Measurements from ENCODE around the gene SETBP1.

Gene SETBP1

GRCh38 chr18:44815108-44815507 lies 134.4 kb downstream of the SETBP1 start:
- Histone ChIP-seq H4K91ac (ENCODE audit: low read depth, low read length, poor library complexity) (no peak overlapping the region), H3K18ac (ENCODE audit: low read length) (no peak overlapping the region), H2BK15ac (ENCODE audit: low read length) (no peak overlapping the region), H2BK5ac (ENCODE audit: low read length) (no peak overlapping the region), H3K27me3 (ENCODE audit: control insufficient read depth in 3 of 3, insufficient read depth in 3 of 3, low read depth in 1 of 3, low read length in 3 of 3) (no peaks in the 10 kb centered on the region), H4K8ac (ENCODE audit: low read depth, low read length) (no peak overlapping the region), H2AFZ (ENCODE audit: low read length) (no peak overlapping the region), H3K36me3 (replicated peaks in 1 of 2; ENCODE audit: control insufficient read depth in 2 of 2, insufficient read depth in 2 of 2, low read length in 2 of 2) (no peaks in the 10 kb centered on the region), H3K23ac (ENCODE audit: low read depth, low read length, poor library complexity) (no peak overlapping the region), H3K4ac (ENCODE audit: low read length) (no peak overlapping the region), H3K4me3 (ENCODE audit: low read length in 2 of 2) (no peak overlapping the region), H3K9me3 (replicated peaks in 1 of 2; ENCODE audit: control insufficient read depth in 2 of 2, insufficient read depth in 1 of 2, low read depth in 1 of 2, low read length in 2 of 2) (no peaks in the 10 kb centered on the region), H3K9ac (ENCODE audit: low read depth, low read length, poor library complexity) (no peak overlapping the region), H3K27ac (replicated peaks; ENCODE audit: low read length) (no peak overlapping the region), H3K79me1 (ENCODE audit: low read depth, low read length) (no peaks in the 10 kb centered on the region), H2AK5ac (ENCODE audit: low read depth, low read length) (no peak overlapping the region), H3K4me1 (ENCODE audit: control insufficient read depth in 2 of 2, insufficient read depth in 1 of 2, low read depth in 1 of 2, low read length in 2 of 2) (peaks cover 19 to 21% of the 10 kb centered on the region in 2 donors), H2BK12ac (ENCODE audit: low read length) (no peak overlapping the region), H3K14ac (ENCODE audit: low read length) (no peak overlapping the region), H2BK120ac (ENCODE audit: low read depth, low read length) (no peak overlapping the region), H3K4me2 (ENCODE audit: insufficient read depth, low read length, poor library complexity, severe bottlenecking) (no peak overlapping the region)
- whole genome bisulfite sequencing, 2 donors (ENCODE audit: extremely low coverage in 2 of 2, insufficient read length in 2 of 2, insufficient replicate concordance in 1 of 2): no CpG with 5 or more reads among the region's 6 CpGs
- no peak for DNase-seq (ENCODE audit: low spot score)

GRCh38 chr18:44816050-44816449 lies 135.4 kb downstream of the SETBP1 start:
- Histone ChIP-seq H3K9ac (ENCODE audit: low read depth, low read length, poor library complexity) (no peak overlapping the region), H3K14ac (ENCODE audit: low read length) (no peak overlapping the region), H2BK15ac (ENCODE audit: low read length) (no peak overlapping the region), H2BK12ac (ENCODE audit: low read length) (no peak overlapping the region), H3K4me3 (ENCODE audit: low read length in 2 of 2) (no peak overlapping the region), H2BK120ac (ENCODE audit: low read depth, low read length) (no peak overlapping the region), H2AFZ (ENCODE audit: low read length) (no peak overlapping the region), H3K4me1 (ENCODE audit: control insufficient read depth in 2 of 2, insufficient read depth in 1 of 2, low read depth in 1 of 2, low read length in 2 of 2) (peaks cover 19 to 21% of the 10 kb centered on the region in 2 donors), H3K4ac (ENCODE audit: low read length) (no peak overlapping the region), H3K79me1 (ENCODE audit: low read depth, low read length) (no peaks in the 10 kb centered on the region), H3K18ac (ENCODE audit: low read length) (no peak overlapping the region), H3K27ac (replicated peaks; ENCODE audit: low read length) (peak overlapping the region; percentile 77), H4K8ac (ENCODE audit: low read depth, low read length) (no peak overlapping the region), H2AK5ac (ENCODE audit: low read depth, low read length) (no peak overlapping the region), H4K91ac (ENCODE audit: low read depth, low read length, poor library complexity) (no peak overlapping the region), H3K4me2 (ENCODE audit: insufficient read depth, low read length, poor library complexity, severe bottlenecking) (peak overlapping the region; percentile 26), H3K27me3 (ENCODE audit: control insufficient read depth in 3 of 3, insufficient read depth in 3 of 3, low read depth in 1 of 3, low read length in 3 of 3) (no peaks in the 10 kb centered on the region), H3K23ac (ENCODE audit: low read depth, low read length, poor library complexity) (no peak overlapping the region), H3K36me3 (replicated peaks in 1 of 2; ENCODE audit: control insufficient read depth in 2 of 2, insufficient read depth in 2 of 2, low read length in 2 of 2) (no peaks in the 10 kb centered on the region), H3K9me3 (replicated peaks in 1 of 2; ENCODE audit: control insufficient read depth in 2 of 2, insufficient read depth in 1 of 2, low read depth in 1 of 2, low read length in 2 of 2) (no peaks in the 10 kb centered on the region), H2BK5ac (ENCODE audit: low read length) (no peak overlapping the region)
- peak; percentile 56 for DNase-seq (ENCODE audit: low spot score)
- WGBS, 2 donors (ENCODE audit: extremely low coverage in 2 of 2, insufficient read length in 2 of 2, insufficient replicate concordance in 1 of 2): no CpG with 5 or more reads among the region's 3 CpGs

- no peak for DNase-seq (ENCODE audit: low spot score)
- H2BK12ac ChIP-seq (ENCODE audit: low read length): no peak overlapping the region
- H3K18ac ChIP-seq (ENCODE audit: low read length): no peak overlapping the region
- WGBS, 2 donors (ENCODE audit: extremely low coverage in 2 of 2, insufficient read length in 2 of 2, insufficient replicate concordance in 1 of 2): no CpG with 5 or more reads among the region's 6 CpGs
- H3K23ac ChIP-seq (ENCODE audit: low read depth, low read length, poor library complexity): no peak overlapping the region
- H2BK5ac ChIP-seq (ENCODE audit: low read length): no peak overlapping the region
- H3K27ac ChIP-seq (replicated peaks; ENCODE audit: low read length): peak overlapping the region; percentile 77
- H3K27me3 ChIP-seq (ENCODE audit: control insufficient read depth in 3 of 3, insufficient read depth in 3 of 3, low read depth in 1 of 3, low read length in 3 of 3): no peaks in the 10 kb centered on the region
- no peak overlapping the region for H2AFZ ChIP-seq (ENCODE audit: low read length)
- no peak overlapping the region for H2BK15ac ChIP-seq (ENCODE audit: low read length)
- peaks cover 19% of the 10 kb centered on the region in 2 donors for H3K4me1 ChIP-seq (ENCODE audit: control insufficient read depth in 2 of 2, insufficient read depth in 1 of 2, low read depth in 1 of 2, low read length in 2 of 2)
- H3K4me2 ChIP-seq (ENCODE audit: insufficient read depth, low read length, poor library complexity, severe bottlenecking): peak overlapping the region; percentile 26
- H3K9ac ChIP-seq (ENCODE audit: low read depth, low read length, poor library complexity): no peak overlapping the region
- H3K14ac ChIP-seq (ENCODE audit: low read length): no peak overlapping the region
- no peaks in the 10 kb centered on the region for H3K9me3 ChIP-seq (replicated peaks in 1 of 2; ENCODE audit: control insufficient read depth in 2 of 2, insufficient read depth in 1 of 2, low read depth in 1 of 2, low read length in 2 of 2)
- no peak overlapping the region for H3K4me3 ChIP-seq (ENCODE audit: low read length in 2 of 2)
- H4K8ac ChIP-seq (ENCODE audit: low read depth, low read length): no peak overlapping the region
- H3K79me1 ChIP-seq (ENCODE audit: low read depth, low read length): no peaks in the 10 kb centered on the region
- H3K4ac ChIP-seq (ENCODE audit: low read length): no peak overlapping the region
- no peak overlapping the region for H2BK120ac ChIP-seq (ENCODE audit: low read depth, low read length)
- no peak overlapping the region for H4K91ac ChIP-seq (ENCODE audit: low read depth, low read length, poor library complexity)
- H3K36me3 ChIP-seq (replicated peaks in 1 of 2; ENCODE audit: control insufficient read depth in 2 of 2, insufficient read depth in 2 of 2, low read length in 2 of 2): no peaks in the 10 kb centered on the region
- no peak overlapping the region for H2AK5ac ChIP-seq (ENCODE audit: low read depth, low read length)
Measured at GRCh38 chr18:44816477-44816876, 135.8 kb downstream of the SETBP1 start.

- Histone ChIP-seq H3K36me3 (replicated peaks in 1 of 2; ENCODE audit: control insufficient read depth in 2 of 2, insufficient read depth in 2 of 2, low read length in 2 of 2) (no peaks in the 10 kb centered on the region), H3K9me3 (replicated peaks in 1 of 2; ENCODE audit: control insufficient read depth in 2 of 2, insufficient read depth in 1 of 2, low read depth in 1 of 2, low read length in 2 of 2) (no peaks in the 10 kb centered on the region), H3K79me1 (ENCODE audit: low read depth, low read length) (no peaks in the 10 kb centered on the region), H2BK15ac (ENCODE audit: low read length) (no peak overlapping the region), H3K14ac (ENCODE audit: low read length) (no peak overlapping the region), H3K4me3 (ENCODE audit: low read length in 2 of 2) (no peak overlapping the region), H3K4me1 (ENCODE audit: control insufficient read depth in 2 of 2, insufficient read depth in 1 of 2, low read depth in 1 of 2, low read length in 2 of 2) (peaks cover 14 to 19% of the 10 kb centered on the region in 2 donors), H4K8ac (ENCODE audit: low read depth, low read length) (no peak overlapping the region), H3K4ac (ENCODE audit: low read length) (no peak overlapping the region), H3K27ac (replicated peaks; ENCODE audit: low read length) (no peak overlapping the region), H4K91ac (ENCODE audit: low read depth, low read length, poor library complexity) (no peak overlapping the region), H2AFZ (ENCODE audit: low read length) (no peak overlapping the region), H3K9ac (ENCODE audit: low read depth, low read length, poor library complexity) (no peak overlapping the region), H3K27me3 (ENCODE audit: control insufficient read depth in 3 of 3, insufficient read depth in 3 of 3, low read depth in 1 of 3, low read length in 3 of 3) (no peaks in the 10 kb centered on the region), H2BK5ac (ENCODE audit: low read length) (no peak overlapping the region), H3K23ac (ENCODE audit: low read depth, low read length, poor library complexity) (no peak overlapping the region), H3K4me2 (ENCODE audit: insufficient read depth, low read length, poor library complexity, severe bottlenecking) (no peak overlapping the region), H2BK12ac (ENCODE audit: low read length) (no peak overlapping the region), H3K18ac (ENCODE audit: low read length) (no peak overlapping the region), H2BK120ac (ENCODE audit: low read depth, low read length) (no peak overlapping the region), H2AK5ac (ENCODE audit: low read depth, low read length) (no peak overlapping the region)
- no peak for DNase-seq (ENCODE audit: low spot score)
- WGBS, 2 donors (ENCODE audit: extremely low coverage in 2 of 2, insufficient read length in 2 of 2, insufficient replicate concordance in 1 of 2): no CpG with 5 or more reads among the region's 10 CpGs
Measured at GRCh38 chr18:44817831-44818473, 137.3 kb downstream of the SETBP1 start.

Measured in neuronal stem cell (in vitro differentiated cells).